Fibroblast of pulmonary artery (primary cell): ENCODE measurements around the gene CCL4.
"Not testable (repeated sequence)": the region's sequence is repeated elsewhere in the genome, so short reads cannot be mapped to it uniquely, and the experiment has no call there.

ENCODE experiments used
- DNase-seq: peaks from one replicate; pipeline ENCODE4 v3.0.0-alpha.2; 2010; ENCODE audit warnings: low read depth
- H3K4me3 ChIP-seq: replicated peaks from 2 replicates; pipeline ENCODE4 v1.5.1; 2011; ENCODE audit warnings: low read depth, mild to moderate bottlenecking, control low read depth, low read length, moderate library complexity
- TF ChIP-seq, protein P1 (sequence below): IDR thresholded peaks from 2 replicates; pipeline ENCODE4 v1.5.1; 2011; ENCODE audit warnings: mild to moderate bottlenecking, control low read depth, low read length, inconsistent platforms; ENCODE audit errors: missing control alignments

The CCL4 gene

GRCh38 chr17:36066365-36066985, 37.2 kb upstream of the CCL4 start:
- no peak for DNase-seq
- TF ChIP-seq, protein P1, sequence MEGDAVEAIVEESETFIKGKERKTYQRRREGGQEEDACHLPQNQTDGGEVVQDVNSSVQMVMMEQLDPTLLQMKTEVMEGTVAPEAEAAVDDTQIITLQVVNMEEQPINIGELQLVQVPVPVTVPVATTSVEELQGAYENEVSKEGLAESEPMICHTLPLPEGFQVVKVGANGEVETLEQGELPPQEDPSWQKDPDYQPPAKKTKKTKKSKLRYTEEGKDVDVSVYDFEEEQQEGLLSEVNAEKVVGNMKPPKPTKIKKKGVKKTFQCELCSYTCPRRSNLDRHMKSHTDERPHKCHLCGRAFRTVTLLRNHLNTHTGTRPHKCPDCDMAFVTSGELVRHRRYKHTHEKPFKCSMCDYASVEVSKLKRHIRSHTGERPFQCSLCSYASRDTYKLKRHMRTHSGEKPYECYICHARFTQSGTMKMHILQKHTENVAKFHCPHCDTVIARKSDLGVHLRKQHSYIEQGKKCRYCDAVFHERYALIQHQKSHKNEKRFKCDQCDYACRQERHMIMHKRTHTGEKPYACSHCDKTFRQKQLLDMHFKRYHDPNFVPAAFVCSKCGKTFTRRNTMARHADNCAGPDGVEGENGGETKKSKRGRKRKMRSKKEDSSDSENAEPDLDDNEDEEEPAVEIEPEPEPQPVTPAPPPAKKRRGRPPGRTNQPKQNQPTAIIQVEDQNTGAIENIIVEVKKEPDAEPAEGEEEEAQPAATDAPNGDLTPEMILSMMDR: no peak

GRCh38 chr17:36068524-36068923, 35.1 kb upstream of the CCL4 start:
- no peak for DNase-seq
- TF ChIP-seq, protein P1: no peak

More at GRCh38 chr17:36066365-36066985, 37.2 kb upstream of the CCL4 start:
- H3K4me3 ChIP-seq: no peak overlapping the region

DNA sequence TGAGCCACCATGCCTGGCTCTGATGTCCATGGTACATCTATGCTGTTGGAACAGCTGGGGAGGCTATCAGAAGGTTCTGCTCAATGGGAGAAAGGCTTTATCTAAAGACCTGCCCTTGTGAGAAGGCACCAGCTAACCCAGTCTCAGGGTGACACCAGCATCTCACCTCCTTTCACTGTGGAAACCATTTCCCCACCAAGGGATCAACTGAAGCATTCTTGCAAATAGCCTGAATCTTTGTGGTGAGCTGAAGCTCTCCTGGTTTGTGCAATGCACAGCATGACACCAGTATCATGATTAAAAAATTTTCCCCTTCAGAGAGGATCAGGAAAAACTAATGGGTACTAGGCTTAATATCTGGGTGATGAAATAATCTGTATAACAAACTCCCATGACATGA, 34.5 kb upstream of the CCL4 start:
- H3K4me3 ChIP-seq: no peak overlapping the region
- TF ChIP-seq, protein P1: no peak
- DNase-seq: no peak

More at GRCh38 chr17:36068524-36068923, 35.1 kb upstream of the CCL4 start:
- no peak overlapping the region for H3K4me3 ChIP-seq

DNA sequence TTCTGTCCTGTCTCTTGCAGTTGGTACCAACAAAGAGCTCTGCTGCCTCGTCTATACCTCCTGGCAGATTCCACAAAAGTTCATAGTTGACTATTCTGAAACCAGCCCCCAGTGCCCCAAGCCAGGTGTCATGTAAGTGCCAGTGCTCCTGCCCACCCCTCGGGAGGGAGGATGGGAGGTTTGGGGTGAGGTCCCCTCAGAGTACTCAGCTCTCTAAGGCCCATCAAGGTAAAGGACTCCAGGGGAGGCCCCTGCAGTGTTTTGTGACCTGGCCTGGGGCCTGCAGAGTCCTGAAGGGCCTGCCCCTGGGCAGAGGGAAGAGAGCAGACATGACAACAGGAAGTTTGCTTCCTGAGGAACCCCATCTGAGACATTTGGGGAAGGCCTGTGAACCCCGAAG, 33.2 kb upstream of the CCL4 start:
- TF ChIP-seq, protein P1: no peak
- DNase-seq: no peak
- H3K4me3 ChIP-seq: no peak overlapping the region

- TF ChIP-seq, protein P1: no peak
- H3K4me3 ChIP-seq: no peak overlapping the region
- no peak for DNase-seq
Observed at GRCh38 chr17:36071751-36072150, 31.9 kb upstream of the CCL4 start.

- peak; percentile 36 for DNase-seq
- no peak overlapping the region for H3K4me3 ChIP-seq
- TF ChIP-seq, protein P1: peak; percentile 61
Observed at GRCh38 chr17:36072431-36073121, 31.1 kb upstream of the CCL4 start.

GRCh38 chr17:36074365-36074764, 29.3 kb upstream of the CCL4 start:
- no peak for DNase-seq
- no peak overlapping the region for H3K4me3 ChIP-seq
- TF ChIP-seq, protein P1: no peak

DNA sequence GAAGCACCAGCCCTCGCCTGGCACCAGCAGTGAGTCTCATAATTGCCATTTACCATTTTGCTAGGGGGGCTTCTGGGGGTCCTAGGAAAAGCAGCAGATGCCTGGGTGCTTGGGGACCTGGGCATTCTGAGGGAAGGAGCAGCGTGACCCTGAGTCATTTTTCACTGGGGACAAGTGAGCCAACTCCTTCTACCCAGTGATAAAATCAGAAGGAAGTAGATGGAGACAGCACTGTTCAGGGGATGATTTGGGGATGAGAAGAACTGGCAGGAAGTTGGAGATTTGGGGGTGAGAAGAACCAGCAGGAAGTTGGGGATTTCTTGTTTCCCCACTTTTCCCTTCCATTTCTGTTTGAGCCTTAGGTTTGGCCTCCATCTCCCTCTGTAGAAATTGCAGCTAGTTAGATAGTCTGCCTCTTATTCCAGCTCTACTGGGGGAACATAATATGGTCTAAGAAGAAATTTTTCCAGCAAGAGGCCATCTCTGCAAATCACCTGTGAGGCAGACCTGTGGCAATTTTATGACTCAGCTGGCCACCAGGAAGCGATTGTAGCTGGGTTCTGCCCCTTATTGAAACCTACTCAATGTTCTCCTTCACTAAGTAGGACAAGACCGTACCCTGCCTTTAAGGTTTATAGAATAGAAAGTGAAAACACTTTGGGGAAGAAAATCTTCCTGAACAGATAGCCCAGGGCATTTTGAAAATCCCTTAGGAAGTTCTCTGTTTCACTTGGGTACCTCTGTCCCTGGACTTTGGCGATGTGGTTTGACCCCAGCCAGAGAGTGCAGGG, 21.8 kb upstream of the CCL4 start:
- DNase-seq, H3K4me3 ChIP-seq: not testable (repeated sequence)

DNA sequence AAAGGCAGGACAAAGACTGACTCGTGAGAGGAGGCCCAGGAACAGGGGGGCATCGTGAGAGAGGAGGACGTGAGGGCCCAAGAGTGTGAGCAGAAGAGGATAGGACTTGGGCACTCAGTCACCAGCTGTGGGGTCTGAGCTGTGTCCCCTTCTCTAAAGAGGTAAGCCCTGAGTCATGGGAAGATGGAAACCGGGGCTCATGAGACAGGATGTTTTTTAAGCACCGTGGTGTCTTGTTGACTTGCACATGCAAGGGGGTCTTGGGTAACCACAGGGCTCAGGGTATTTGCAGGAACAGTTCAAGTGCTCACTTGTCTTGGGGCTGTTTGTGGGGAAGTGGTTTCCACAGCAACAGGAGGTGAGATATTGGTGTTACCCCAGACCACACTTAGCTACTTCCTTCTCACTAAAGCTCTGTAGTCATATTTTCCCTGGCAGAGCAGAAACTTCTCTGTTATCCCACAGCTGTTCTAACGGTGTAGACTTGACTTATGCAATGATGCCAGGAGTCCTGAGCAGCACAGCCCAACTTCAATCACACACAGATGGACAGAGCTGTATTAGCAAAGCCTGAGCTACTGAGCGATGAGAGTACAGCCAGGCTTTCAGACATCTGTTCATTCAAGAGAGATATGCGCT, 21.0 kb upstream of the CCL4 start:
- not testable (repeated sequence) for H3K4me3 ChIP-seq, DNase-seq
